NCI-H526 (cell line): ENCODE results near the gene RASSF10.

Source experiments
- DNase-seq, 2 experiments: peaks; one replicate each; lab custom pipeline; 2025; lab: John Stamatoyannopoulos, UW

Gene RASSF10

GRCh38 chr11:12994476-12994875 lies 14.6 kb upstream of the RASSF10 start:
- no peak for DNase-seq

DNA sequence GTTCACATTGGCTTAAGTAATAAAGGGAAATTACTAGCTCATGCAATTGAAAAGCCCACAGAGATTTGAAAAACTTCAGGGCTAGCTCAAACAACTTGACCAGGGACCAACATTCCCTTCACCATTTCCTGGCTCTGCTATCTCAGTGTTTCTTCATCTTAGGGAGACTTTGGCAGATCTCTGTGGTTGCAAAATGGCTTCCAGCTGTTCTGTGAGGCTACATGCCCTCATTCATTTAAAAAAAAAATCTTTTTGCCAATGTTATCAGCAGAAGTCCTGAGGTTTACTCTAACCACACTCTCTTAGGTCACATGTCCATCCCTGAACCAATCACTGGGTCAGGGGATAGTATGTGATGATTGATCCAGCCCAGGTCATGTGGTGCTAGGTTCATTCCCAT lies 13.9 kb upstream of the RASSF10 start:
- DNase-seq, result no peak

- no peak for DNase-seq
These were observed 13.3 kb upstream of the RASSF10 start for GRCh38 chr11:12995823-12996222.

DNA sequence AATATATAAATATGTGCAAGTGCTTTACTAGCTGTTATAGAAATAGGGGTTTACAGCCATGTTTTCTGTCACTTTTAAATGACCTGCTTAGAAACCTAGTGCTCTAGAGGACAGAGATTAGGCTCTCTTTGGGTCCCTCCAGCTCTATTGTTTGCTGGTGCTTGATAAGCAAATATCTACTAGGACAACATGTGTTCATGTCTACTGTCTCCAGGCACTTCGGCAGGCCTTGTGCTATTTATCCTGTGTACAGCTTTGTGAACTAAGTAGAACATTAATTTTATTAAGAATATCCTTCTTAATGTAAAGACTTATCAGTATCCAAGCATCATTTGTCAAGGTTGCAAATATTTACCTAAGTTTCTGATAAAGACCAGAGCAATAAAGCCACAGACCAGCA lies 11.9 kb upstream of the RASSF10 start:
- no peak for DNase-seq

DNA sequence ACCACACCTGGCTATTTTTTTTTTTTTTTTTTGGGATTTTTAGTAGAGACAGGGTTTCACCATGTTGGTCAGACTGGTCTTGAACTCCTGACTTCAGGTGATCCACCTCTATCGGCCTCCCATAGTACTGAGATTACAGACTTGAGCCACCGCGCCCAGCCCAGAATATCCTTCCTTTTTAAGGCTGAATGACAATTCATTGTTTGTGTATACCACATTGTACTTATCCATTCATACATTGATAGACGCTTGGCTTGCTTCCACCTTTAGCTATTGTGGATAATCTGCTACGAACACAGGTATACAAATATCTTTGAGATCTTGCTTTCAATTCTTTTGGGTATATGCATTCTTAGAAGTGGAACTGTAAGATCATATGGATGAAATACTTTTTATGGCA lies 10.8 kb upstream of the RASSF10 start:
- DNase-seq, result no peak

DNA sequence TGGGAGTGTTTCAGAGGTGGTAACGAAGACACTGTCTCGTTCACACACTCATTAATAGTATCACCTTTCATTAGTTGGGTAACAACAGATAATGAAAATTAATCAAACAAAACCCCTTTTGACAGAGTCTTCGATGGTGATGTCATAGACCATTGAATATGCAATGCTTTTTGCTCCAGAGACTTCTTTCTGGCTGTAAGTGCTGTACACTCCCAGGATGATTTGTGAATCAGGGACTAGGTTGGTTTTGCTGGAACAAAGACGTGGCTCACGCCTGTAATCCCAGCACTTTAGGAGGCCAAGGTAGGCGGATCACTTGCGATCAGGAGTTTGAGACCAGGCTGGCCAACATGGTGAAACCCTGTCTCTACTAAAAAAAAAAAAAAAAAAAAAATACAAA lies 9.5 kb upstream of the RASSF10 start:
- DNase-seq, result no peak

DNA sequence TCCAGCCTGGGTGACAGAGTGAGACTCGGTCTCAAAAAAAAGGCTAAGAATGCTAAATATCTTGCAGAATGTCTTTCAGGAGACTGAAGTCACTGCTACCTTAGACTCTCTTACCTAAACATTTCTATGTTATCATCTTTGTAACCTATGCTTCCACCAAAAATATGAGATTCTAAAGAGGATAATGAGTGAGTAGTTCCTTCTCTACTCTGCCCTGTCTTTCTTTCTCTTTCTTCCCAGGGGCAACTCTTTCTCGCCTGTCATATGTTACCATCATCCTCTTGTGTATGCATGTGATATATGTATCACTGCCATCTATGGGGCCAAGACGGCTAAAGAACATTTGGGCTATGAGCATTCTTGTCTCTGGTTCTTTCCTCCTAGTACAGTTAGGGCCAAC lies 9.0 kb upstream of the RASSF10 start:
- DNase-seq, result no peak

DNA sequence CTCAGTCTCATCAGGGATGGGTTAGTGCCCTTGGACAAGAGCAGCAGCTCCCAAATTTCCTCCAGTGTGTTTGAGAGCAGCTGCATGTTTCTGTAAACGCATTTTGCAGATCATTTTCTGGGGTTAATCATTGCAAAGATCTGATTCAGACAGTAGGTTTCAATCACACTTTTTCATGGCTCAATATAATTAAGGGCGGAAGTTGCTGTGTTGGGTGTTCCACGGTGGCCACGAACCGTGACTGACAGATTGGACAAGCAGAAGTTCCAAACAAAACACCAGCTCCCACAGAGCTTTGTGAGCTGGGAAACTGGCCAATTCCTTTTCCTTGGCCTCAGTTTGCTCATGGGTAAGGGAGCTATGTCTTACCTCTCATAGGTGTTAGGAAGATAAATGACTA lies 8.4 kb upstream of the RASSF10 start:
- peak in 1 of 2 experiments; percentile 9 for DNase-seq

GRCh38 chr11:13003736-13004493 lies 5.2 kb upstream of the RASSF10 start:
- no peak for DNase-seq

DNA sequence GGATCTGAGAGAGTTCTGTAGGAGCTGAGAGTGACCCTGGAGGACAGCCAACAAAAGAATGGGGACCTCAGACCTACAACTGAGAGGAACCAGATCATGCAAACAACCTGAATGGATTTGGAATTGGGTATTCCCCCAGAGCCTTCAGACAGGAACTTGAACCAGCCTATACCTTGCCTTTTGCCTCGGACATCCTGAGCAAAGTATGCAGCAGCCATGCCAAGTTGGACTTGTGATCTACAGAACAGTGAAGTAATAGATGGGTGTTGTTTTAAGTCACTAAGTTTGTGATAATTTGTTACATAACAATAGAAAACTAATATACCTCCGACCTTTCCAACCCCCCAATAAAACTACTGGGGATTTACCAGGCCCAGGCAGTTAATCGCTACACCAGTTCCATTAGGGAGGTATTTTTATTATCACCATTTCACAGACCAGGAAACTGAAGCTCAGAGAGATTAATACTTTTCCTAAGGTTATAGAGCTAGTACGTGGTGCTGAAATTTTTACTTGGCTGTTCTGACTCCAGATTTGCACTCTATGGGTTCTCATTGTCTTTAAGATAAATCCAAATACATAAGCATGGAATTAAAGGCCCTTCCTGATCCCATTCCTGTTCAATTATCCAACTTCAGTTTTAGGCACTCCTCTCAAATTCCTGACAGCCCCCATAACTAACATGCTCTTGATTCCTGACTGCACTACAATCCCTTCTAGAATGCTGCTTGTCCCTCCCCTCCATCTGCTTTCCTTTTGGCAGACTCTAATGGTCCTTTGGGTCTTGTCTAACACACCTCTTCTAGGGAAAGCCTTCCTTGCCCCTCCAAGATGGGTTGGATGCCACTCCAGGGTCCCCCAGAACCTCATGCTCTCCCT lies 1.7 kb upstream of the RASSF10 start:
- no peak for DNase-seq

GRCh38 chr11:13008061-13008435 lies 1.1 kb upstream of the RASSF10 start:
- no peak for DNase-seq

- peak in 1 of 2 experiments; percentile 76 for DNase-seq
These were observed 382 bp downstream of the RASSF10 start for GRCh38 chr11:13009476-13009920.

- DNase-seq, result peak; percentile 10 to 69
These were observed 1.0 kb downstream of the RASSF10 start for GRCh38 chr11:13009921-13010748.

DNA sequence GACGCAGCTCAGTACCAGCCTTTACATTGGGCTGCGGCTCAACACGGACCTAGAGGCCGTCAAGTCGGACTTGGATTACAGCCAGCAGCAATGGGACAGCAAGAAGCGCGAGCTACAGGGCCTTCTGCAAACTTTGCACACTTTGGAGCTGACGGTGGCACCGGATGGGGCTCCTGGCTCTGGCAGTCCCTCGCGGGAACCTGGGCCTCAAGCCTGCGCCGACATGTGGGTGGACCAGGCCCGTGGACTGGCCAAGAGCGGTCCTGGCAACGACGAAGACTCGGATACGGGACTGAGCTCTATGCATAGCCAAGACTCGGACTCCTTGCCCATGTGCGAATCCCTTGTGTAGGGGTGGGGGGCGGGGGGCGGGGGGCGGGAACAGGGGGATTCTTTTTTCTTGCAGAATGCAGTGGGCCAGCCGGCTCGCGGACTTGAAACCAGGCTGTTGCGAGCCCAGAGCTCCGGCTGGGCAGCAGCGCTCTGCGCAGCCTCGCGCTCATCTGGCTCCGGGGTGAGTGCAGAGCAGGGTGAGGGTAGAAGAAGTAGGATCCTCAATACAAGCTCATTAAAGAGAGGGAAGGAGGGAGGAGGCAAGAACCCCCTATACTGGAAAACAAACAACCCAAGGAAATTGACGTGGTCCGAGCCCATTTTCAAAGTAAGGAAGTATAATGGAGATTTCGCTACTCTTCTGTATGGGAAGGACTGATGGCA lies 1.8 kb downstream of the RASSF10 start:
- no peak for DNase-seq

GRCh38 chr11:13011466-13012055 lies 2.4 kb downstream of the RASSF10 start:
- no peak for DNase-seq

GRCh38 chr11:13012056-13012661 lies 3.0 kb downstream of the RASSF10 start:
- DNase-seq, result no peak

DNA sequence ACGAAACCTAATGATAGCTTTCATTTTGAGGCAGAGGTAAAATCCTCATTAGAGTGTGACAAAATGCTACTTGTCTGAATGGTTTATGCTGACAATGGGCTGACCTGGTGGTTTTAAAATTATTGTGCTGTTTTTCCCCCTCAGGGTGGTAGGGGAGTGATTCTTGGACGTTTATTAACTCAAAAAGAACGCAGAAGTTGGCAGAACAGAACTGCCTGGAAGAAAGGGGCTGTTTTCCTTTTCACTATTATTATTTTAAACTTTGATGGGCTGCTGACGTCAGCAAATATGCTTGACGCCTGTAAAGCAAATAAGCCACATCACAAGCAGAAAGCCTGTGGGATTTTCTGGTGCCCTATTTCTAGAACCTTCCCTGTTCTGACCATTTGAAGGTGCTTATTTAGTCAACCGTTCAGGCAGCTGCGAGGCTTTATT lies 4.0 kb downstream of the RASSF10 start:
- no peak for DNase-seq

GRCh38 chr11:13015753-13016152 lies 6.6 kb downstream of the RASSF10 start:
- DNase-seq, result no peak

- peak; percentile 59 to 79 for DNase-seq
These were observed 7.3 kb downstream of the RASSF10 start for GRCh38 chr11:13016415-13016814.

DNA sequence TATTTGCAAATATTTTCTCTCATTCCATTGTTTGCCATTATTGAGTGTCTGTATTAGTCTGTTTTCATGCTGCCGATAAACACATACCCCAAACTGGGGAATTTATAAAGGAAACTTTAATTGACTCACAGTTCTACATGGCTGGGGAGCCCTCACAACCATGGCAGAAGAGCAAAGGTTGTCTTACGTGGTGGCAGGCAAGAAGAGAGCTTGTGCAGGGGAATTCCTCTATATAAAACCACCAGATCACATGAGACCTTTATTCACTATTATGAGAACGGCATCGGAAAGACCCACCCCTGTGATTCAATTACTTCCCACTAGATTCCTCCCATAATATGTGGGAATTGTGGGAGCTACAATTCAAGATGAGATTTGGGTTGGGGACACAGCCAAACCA lies 10.2 kb downstream of the RASSF10 start:
- no peak for DNase-seq

DNA sequence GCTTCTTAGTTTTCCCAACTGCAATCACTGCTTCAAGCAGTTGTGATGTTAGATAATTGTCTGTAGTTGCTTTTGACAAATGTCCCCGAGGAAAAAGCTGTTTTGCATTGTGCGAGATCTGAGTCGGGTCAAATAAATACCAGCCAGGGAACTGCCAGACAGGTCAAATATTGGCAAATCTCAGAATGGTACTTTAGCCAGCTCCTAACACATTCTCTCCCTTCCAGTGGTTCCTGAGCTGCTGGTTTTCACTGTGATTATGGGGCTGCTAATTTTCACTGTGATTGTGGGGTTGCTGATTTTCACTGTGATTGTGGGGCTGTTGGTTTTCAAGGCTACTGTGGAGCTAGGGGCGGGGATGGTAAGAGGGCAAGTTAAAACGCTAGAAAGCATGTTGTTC lies 14.3 kb downstream of the RASSF10 start:
- peak in 1 of 2 experiments; percentile 33 for DNase-seq
